ENCODE measurements around the gene LSAMP. TPM values are rescaled to one million over a fixed set of nuclear protein-coding genes. Genes with fewer than 3 reads are reported as not detected.

The LSAMP gene
- total RNA-seq, 1 experiment from 2014 or later = not detected

- in situ Hi-C loops (cut with HindIII; ENCODE audit: low pct_unique_long_range_greater_than_20kb, low sequenced_read_pairs) = no loop called here
These were observed 56.4 kb downstream of the LSAMP start for GRCh38 chr3:116388867-116389385.

GRCh38 chr3:116386168-116386567 is 59.1 kb downstream of the LSAMP start:
- in situ Hi-C loops (cut with HindIII; ENCODE audit: low pct_unique_long_range_greater_than_20kb, low sequenced_read_pairs) = no loop called here
- DNase-seq (ENCODE audit: low read depth) = no peak

More at GRCh38 chr3:116388867-116389385, 56.4 kb downstream of the LSAMP start:
- no peak for DNase-seq (ENCODE audit: low read depth)

- DNase-seq (ENCODE audit: low read depth) = no peak
- in situ Hi-C loops (cut with HindIII; ENCODE audit: low pct_unique_long_range_greater_than_20kb, low sequenced_read_pairs) = no loop called here
These were observed 60.6 kb downstream of the LSAMP start for GRCh38 chr3:116384717-116385116.

- in situ Hi-C loops (cut with HindIII; ENCODE audit: low pct_unique_long_range_greater_than_20kb, low sequenced_read_pairs) = no loop called here
- DNase-seq (ENCODE audit: low read depth) = no peak
These were observed 67.2 kb downstream of the LSAMP start for GRCh38 chr3:116378077-116378476.

- in situ Hi-C loops (cut with HindIII; ENCODE audit: low pct_unique_long_range_greater_than_20kb, low sequenced_read_pairs) = no loop called here
- DNase-seq (ENCODE audit: low read depth) = no peak
These were observed 70.4 kb downstream of the LSAMP start for GRCh38 chr3:116374901-116375300.

GRCh38 chr3:116367761-116368395 is 77.4 kb downstream of the LSAMP start:
- in situ Hi-C loops (cut with HindIII; ENCODE audit: low pct_unique_long_range_greater_than_20kb, low sequenced_read_pairs) = no loop called here
- DNase-seq (ENCODE audit: low read depth) = no peak

- in situ Hi-C loops (cut with HindIII; ENCODE audit: low pct_unique_long_range_greater_than_20kb, low sequenced_read_pairs) = no loop called here
- no peak for DNase-seq (ENCODE audit: low read depth)
These were observed 89.2 kb downstream of the LSAMP start for GRCh38 chr3:116356056-116356455.

GRCh38 chr3:116354382-116354781 is 90.9 kb downstream of the LSAMP start:
- in situ Hi-C loops (cut with HindIII; ENCODE audit: low pct_unique_long_range_greater_than_20kb, low sequenced_read_pairs) = no loop called here
- no peak for DNase-seq (ENCODE audit: low read depth)

GRCh38 chr3:116350119-116350733 is 95.1 kb downstream of the LSAMP start:
- in situ Hi-C loops (cut with HindIII; ENCODE audit: low pct_unique_long_range_greater_than_20kb, low sequenced_read_pairs) = no loop called here
- no peak for DNase-seq (ENCODE audit: low read depth)

- in situ Hi-C loops (cut with HindIII; ENCODE audit: low pct_unique_long_range_greater_than_20kb, low sequenced_read_pairs) = no loop called here
These were observed 97.1 kb downstream of the LSAMP start for GRCh38 chr3:116348216-116348615.

GRCh38 chr3:116342499-116342898 is 102.8 kb downstream of the LSAMP start:
- no peak for DNase-seq (ENCODE audit: low read depth)
- in situ Hi-C loops (cut with HindIII; ENCODE audit: low pct_unique_long_range_greater_than_20kb, low sequenced_read_pairs) = no loop called here

More at GRCh38 chr3:116348216-116348615, 97.1 kb downstream of the LSAMP start:
- no peak for DNase-seq (ENCODE audit: low read depth)

GRCh38 chr3:116341899-116342298 is 103.4 kb downstream of the LSAMP start:
- in situ Hi-C loops (cut with HindIII; ENCODE audit: low pct_unique_long_range_greater_than_20kb, low sequenced_read_pairs) = no loop called here
- DNase-seq (ENCODE audit: low read depth) = no peak

GRCh38 chr3:116341381-116341780 is 103.9 kb downstream of the LSAMP start:
- in situ Hi-C loops (cut with HindIII; ENCODE audit: low pct_unique_long_range_greater_than_20kb, low sequenced_read_pairs) = no loop called here
- no peak for DNase-seq (ENCODE audit: low read depth)

- DNase-seq (ENCODE audit: low read depth) = no peak
- in situ Hi-C loops (cut with HindIII; ENCODE audit: low pct_unique_long_range_greater_than_20kb, low sequenced_read_pairs) = no loop called here
These were observed 104.5 kb downstream of the LSAMP start for GRCh38 chr3:116340680-116341216.

- no peak for DNase-seq (ENCODE audit: low read depth)
- in situ Hi-C loops (cut with HindIII; ENCODE audit: low pct_unique_long_range_greater_than_20kb, low sequenced_read_pairs) = no loop called here
These were observed 105.8 kb downstream of the LSAMP start for GRCh38 chr3:116339441-116340028.

GRCh38 chr3:116338713-116339112 is 106.6 kb downstream of the LSAMP start:
- in situ Hi-C loops (cut with HindIII; ENCODE audit: low pct_unique_long_range_greater_than_20kb, low sequenced_read_pairs) = no loop called here

GRCh38 chr3:116337229-116337628 is 108.1 kb downstream of the LSAMP start:
- DNase-seq (ENCODE audit: low read depth) = no peak
- in situ Hi-C loops (cut with HindIII; ENCODE audit: low pct_unique_long_range_greater_than_20kb, low sequenced_read_pairs) = no loop called here

More at GRCh38 chr3:116338713-116339112, 106.6 kb downstream of the LSAMP start:
- DNase-seq (ENCODE audit: low read depth) = no peak

GRCh38 chr3:116331380-116331779 is 113.9 kb downstream of the LSAMP start:
- DNase-seq (ENCODE audit: low read depth) = no peak
- in situ Hi-C loops (cut with HindIII; ENCODE audit: low pct_unique_long_range_greater_than_20kb, low sequenced_read_pairs) = no loop called here

GRCh38 chr3:116322750-116323375 is 122.4 kb downstream of the LSAMP start:
- no peak for DNase-seq (ENCODE audit: low read depth)
- in situ Hi-C loops (cut with HindIII; ENCODE audit: low pct_unique_long_range_greater_than_20kb, low sequenced_read_pairs) = no loop called here
